ENCODE results near the gene BCAS3.

GRCh38 chr17:61343576-61343975 lies 665.9 kb downstream of the BCAS3 start:
- no peak for TF ChIP-seq POLR2AphosphoS5 (IDR thresholded peaks at IDR 0.05; ENCODE audit: low read depth, low read length)
- no peak for TF ChIP-seq POLR2A (IDR thresholded peaks at IDR 0.05; ENCODE audit: low read depth, low read length)
- no peak for TF ChIP-seq SPI1 (IDR thresholded peaks at IDR 0.05; ENCODE audit: low read depth, low read length)
